Measurements from ENCODE around the gene NBEAL2.

The NBEAL2 gene

DNA sequence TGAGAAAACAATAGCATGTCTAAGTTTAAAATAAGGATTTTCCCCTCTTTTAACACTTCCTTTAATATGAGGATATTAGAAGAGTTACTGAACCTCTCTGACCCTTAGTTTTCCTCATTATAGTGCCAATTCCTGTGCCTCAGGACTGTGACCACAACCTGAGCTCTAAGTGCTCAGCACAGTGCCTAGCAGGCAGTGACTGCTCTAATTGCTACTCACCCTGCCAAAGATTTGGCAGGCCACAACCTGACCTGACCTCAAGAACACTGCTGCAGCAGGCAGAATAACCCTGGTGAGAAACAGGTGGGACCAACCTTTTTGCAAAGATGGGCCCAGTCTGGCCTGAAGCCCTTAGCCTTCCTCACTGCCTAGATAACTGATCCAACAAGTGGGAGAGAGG is 35.7 kb downstream of the NBEAL2 start:
- no peak overlapping the region for H3K27ac ChIP-seq
- H3K4me3 ChIP-seq, result no peak overlapping the region
- DNase-seq (ENCODE audit: low spot score), result no peak
- TF ChIP-seq, protein P1, sequence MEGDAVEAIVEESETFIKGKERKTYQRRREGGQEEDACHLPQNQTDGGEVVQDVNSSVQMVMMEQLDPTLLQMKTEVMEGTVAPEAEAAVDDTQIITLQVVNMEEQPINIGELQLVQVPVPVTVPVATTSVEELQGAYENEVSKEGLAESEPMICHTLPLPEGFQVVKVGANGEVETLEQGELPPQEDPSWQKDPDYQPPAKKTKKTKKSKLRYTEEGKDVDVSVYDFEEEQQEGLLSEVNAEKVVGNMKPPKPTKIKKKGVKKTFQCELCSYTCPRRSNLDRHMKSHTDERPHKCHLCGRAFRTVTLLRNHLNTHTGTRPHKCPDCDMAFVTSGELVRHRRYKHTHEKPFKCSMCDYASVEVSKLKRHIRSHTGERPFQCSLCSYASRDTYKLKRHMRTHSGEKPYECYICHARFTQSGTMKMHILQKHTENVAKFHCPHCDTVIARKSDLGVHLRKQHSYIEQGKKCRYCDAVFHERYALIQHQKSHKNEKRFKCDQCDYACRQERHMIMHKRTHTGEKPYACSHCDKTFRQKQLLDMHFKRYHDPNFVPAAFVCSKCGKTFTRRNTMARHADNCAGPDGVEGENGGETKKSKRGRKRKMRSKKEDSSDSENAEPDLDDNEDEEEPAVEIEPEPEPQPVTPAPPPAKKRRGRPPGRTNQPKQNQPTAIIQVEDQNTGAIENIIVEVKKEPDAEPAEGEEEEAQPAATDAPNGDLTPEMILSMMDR (IDR thresholded peaks at IDR 0.05), result no peak

DNA sequence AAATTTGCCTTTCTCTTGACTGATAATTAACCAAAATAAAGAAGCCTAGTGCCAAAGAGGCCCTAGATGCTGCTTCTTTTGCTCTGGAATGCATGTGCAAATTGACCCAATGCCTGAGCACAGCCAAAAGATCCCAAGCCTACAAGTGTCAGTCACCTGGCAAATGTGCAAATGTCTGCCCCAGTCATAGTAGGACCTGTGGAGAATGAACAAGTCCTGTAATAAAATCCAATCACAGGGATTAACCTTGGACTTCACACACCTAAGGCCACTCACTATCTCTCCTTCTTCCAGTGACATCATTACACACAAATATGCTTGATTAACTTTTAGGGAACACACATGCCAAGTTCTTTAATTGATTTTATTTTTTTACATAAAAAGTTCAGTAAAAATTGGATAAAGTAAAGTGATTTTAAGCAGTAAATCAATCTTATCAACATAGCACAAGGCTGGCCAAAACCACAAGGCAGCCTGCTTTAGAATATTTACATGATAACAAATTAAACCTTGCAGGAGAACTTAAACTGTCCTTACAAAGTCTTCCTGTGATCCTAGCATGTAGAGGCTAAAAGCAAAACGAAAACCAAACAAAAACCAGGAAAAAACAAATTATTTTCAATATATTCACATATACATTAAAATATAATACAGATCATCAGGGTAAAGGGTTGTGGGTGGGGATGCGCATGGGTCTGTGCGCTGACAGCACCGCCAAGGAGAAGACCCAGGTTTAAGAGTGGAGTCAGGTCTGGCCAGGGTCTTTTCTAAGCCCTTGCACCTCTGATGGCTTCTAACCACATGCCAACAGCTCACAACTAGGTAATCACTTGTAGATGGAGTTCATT is 36.8 kb downstream of the NBEAL2 start:
- Histone ChIP-seq H3K4me3 (no peak overlapping the region), H3K27ac (no peak overlapping the region)
- TF ChIP-seq, protein P1 (IDR thresholded peaks at IDR 0.05), result no peak
- DNase-seq (ENCODE audit: low spot score), result no peak

DNA sequence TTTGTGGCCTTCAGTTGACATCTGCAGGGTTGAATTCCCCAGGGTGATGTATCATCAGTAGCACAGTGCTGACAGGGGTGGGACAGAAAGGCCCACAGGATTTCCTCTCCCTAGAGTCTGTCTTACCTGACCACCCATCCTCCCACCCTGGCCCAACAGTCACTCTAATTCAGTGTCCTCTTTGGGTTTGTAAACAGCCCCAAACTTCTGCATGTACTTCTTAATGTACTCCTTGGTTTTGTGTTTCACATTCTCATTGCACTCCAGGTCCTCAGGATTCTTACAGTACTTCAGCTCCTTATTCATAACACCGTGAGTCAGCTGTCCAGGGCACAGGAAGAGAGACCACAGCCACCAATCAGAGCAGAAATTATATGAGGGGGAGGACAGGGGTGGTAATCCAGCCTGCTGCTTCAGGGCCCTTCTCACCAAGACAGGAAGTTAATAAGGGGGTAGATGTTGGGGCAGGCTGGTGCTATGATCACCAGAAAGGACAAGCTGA is 37.5 kb downstream of the NBEAL2 start:
- TF ChIP-seq, protein P1 (IDR thresholded peaks at IDR 0.05), result no peak
- no peak overlapping the region for H3K27ac ChIP-seq

DNA sequence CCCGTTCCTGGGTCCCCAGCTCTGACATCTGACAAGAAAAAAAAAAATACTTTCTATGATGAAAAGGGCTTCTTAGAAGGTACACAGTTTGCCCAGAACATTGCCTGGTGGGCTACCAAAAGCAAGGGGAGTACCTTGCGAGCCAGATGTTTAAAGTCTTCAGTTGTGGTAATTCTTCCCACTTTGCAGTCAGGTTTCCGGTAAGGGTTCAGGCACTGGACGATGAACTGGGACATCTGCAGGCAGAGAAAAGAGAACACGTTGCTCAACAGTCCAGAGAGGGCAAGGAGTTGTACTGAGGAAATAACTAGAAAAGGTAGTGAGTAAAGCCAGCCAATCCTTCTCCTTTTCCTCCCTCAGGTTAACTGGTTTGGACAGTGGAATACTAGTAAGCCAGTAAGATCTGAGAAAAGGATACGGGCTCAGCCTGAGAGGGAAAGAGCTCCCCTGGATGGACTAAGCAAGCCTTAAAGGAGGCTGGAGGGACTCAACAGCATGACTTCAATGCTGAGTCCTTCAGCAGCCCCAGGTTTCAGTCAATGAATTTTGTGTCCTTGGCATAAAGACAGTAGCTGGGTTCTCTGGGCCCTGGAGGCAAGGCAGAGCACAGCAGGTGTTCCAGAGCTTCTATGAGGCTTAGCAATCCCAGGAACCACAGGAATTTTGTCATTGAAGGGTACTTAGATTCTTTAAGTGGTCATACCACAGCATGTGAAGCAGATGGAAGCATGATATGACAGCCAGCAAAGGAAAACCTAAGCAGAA is 38.2 kb downstream of the NBEAL2 start:
- no peak overlapping the region for H3K27ac ChIP-seq
- TF ChIP-seq, protein P1 (IDR thresholded peaks at IDR 0.05), result no peak
- H3K4me3 ChIP-seq, result no peak overlapping the region
- no peak for DNase-seq (ENCODE audit: low spot score)

More for the DNA sequence above, 37.5 kb downstream of the NBEAL2 start:
- no peak overlapping the region for H3K4me3 ChIP-seq
- DNase-seq (ENCODE audit: low spot score), result no peak

DNA sequence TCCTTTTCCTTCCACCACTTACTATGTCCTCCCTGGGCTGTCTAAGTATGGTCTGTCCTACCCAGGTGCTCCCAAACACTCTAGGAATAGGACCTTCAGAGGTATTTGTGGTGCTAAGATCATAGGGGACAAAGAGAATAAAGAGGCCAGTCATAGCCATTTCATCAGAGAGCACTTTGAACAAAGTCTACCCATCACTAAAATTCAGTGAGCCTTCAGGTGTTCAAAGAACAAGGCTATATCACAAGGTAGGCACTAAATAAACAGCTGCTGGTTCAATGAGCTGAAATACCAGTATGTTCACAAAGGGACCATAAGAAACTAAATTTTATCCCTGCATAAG is 38.8 kb downstream of the NBEAL2 start:
- H3K27ac ChIP-seq, result no peak overlapping the region
- H3K4me3 ChIP-seq, result no peak overlapping the region
- no peak for DNase-seq (ENCODE audit: low spot score)
- TF ChIP-seq, protein P1 (IDR thresholded peaks at IDR 0.05), result no peak

DNA sequence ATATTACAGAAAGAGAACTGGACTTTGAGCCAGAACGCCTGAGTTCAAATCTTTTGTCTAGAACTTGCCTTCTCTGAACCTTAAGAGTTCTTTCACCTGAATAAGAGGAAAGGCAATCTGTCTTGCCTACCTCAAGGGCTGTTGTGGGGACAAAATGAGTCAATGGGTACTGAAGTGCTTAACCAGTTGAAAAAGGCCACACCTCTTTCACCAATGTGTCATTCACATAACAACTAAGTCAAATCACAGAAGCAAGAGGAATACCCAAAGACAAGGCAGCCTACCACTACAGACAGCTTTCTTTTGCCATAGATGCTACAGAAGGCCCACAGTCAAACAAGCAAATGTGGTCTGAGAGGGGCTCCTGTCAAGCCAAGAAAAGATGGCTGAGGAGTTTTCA is 39.7 kb downstream of the NBEAL2 start:
- H3K4me3 ChIP-seq, result no peak overlapping the region
- TF ChIP-seq, protein P1 (IDR thresholded peaks at IDR 0.05), result no peak
- no peak overlapping the region for H3K27ac ChIP-seq
- DNase-seq (ENCODE audit: low spot score), result no peak

Measured in coronary artery (tissue), 2 donors.